Measurements from ENCODE around the gene FBXW7. TPM values are rescaled to one million over a fixed set of nuclear protein-coding genes. Genes with fewer than 3 reads are reported as not detected.

FBXW7 gene
- total RNA-seq, 1 donor: 79.5 TPM

GRCh38 chr4:152417673-152418072 is 118.2 kb downstream of the FBXW7 start:
- no peak overlapping the region for H3K4me3 ChIP-seq (ENCODE audit: low read depth, low read length)
- no peak for TF ChIP-seq CTCF (IDR thresholded peaks at IDR 0.05; ENCODE audit: insufficient read depth, low read depth, low read length)
- DNase-seq (ENCODE audit: low read depth): no peak

- H3K4me3 ChIP-seq (ENCODE audit: low read depth, low read length): no peak overlapping the region
- no peak for TF ChIP-seq CTCF (IDR thresholded peaks at IDR 0.05; ENCODE audit: insufficient read depth, low read depth, low read length)
- DNase-seq (ENCODE audit: low read depth): peak; percentile 64
These were observed 119.9 kb downstream of the FBXW7 start for GRCh38 chr4:152415980-152416379.

DNA sequence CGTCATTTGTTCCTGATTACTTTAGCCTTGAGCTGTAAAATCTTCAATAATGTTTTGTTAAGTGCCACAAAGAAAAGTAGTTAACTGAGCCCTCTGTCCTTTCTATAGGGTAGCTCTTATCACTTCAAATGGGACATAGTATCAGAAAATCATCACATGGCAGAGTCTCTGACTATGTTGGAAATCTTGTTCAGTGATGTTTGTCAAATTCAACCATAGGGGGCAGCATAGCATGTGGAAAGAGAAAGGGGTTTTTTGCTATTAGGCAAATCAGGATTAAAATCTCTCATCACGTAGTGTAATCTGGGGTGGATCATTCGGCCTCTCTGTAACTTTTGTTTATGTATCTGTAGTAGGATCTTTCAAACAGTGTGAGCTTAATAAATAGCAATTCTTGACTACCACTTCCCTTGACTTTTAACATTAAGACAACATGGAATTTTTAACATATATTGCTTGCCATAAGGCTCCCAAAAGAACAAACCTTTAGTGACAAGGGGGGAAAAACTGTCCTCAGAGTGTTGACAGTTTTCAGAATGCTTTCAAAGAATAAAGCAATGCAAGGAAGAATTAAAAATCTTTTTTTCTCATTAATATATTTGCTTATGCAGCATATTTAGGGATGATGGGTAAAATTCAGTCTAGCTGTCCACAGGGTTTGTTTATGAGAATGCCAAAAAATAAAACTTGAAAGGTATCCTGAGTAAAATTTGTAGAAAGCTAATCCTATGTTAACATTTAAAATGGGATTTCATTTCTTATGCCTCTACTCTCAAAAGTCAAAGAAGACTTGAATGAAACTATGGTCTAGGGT is 127.2 kb downstream of the FBXW7 start:
- DNase-seq (ENCODE audit: low read depth): peak; percentile 57
- TF ChIP-seq CTCF (IDR thresholded peaks at IDR 0.05; ENCODE audit: insufficient read depth, low read depth, low read length): peak; percentile 70

GRCh38 chr4:152401424-152401823 is 134.5 kb downstream of the FBXW7 start:
- DNase-seq (ENCODE audit: low read depth): no peak
- H3K4me3 ChIP-seq (ENCODE audit: low read depth, low read length): no peak overlapping the region
- TF ChIP-seq CTCF (IDR thresholded peaks at IDR 0.05; ENCODE audit: insufficient read depth, low read depth, low read length): no peak

More for the DNA sequence above, 127.2 kb downstream of the FBXW7 start:
- no peak overlapping the region for H3K4me3 ChIP-seq (ENCODE audit: low read depth, low read length)

DNA sequence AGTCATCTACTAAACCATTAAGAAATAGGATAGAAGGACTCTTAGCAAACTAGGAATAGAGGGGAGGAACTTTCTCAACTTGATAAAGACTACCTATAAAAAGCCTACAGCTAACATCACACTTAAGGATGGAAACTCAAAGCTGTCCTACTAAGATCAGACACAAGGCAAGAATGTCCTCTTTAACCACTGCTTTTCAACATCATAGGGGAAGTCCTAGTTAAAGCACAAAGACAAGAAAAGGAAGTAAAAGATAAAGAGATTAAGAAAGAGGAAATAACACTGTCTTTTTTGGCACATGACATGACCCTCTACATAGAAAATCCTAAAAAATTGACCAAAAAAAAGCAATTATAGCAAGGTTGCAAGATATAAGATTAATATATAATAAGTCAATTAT is 136.6 kb downstream of the FBXW7 start:
- no peak overlapping the region for H3K4me3 ChIP-seq (ENCODE audit: low read depth, low read length)
- DNase-seq (ENCODE audit: low read depth): no peak
- TF ChIP-seq CTCF (IDR thresholded peaks at IDR 0.05; ENCODE audit: insufficient read depth, low read depth, low read length): no peak

- TF ChIP-seq CTCF (IDR thresholded peaks at IDR 0.05; ENCODE audit: insufficient read depth, low read depth, low read length): peak; percentile 46
- H3K4me3 ChIP-seq (ENCODE audit: low read depth, low read length): no peak overlapping the region
- DNase-seq (ENCODE audit: low read depth): peak; percentile 19
These were observed 137.8 kb downstream of the FBXW7 start for GRCh38 chr4:152398060-152398459.

Data from fibroblast of villous mesenchyme (primary cell).